HepG2 (cell line): ENCODE data around the gene PTPA. TPM values are rescaled to one million over a fixed set of nuclear protein-coding genes. Genes with fewer than 3 reads are reported as not detected.
A peak's percentile ranks its signal among the peaks of the same experiment; 100 is the strongest.

Source experiments
- ATF7 ChIP-seq, 2 experiments: fragments of 450-650 bp in 1 of 2; sonication (generic) in 1 of 2; formaldehyde crosslinking in 1 of 2; IDR thresholded peaks; 2 replicates each; pipeline versions ENCODE4 v1.4.0 to v1.6.1; 2016 to 2020; ENCODE audit warnings: antibody characterized with exemption in 1 of 2, mild to moderate bottlenecking in 1 of 2, missing genetic modification reagents in 1 of 2
- CHD4 ChIP-seq: fragments of 200-600 bp; sonication (generic); IDR thresholded peaks from 2 replicates; pipeline ENCODE4 v1.7.0; 2017; ENCODE audit warnings: mild to moderate bottlenecking, low read length, borderline replicate concordance
- ESRRA ChIP-seq: sonication (generic); formaldehyde crosslinking; IDR thresholded peaks from 2 replicates; pipeline ENCODE4 v1.5.1; 2020; ENCODE audit warnings: mild to moderate bottlenecking, low read depth, missing genetic modification reagents
- GATA4 ChIP-seq: sonication (generic); IDR thresholded peaks from 2 replicates; pipeline ENCODE4 v1.6.1; 2016; ENCODE audit warnings: antibody characterized with exemption, low read depth, borderline replicate concordance
- HOXA3 ChIP-seq: sonication (generic); formaldehyde crosslinking; IDR thresholded peaks from 2 replicates; pipeline ENCODE4 v1.5.0; 2020; ENCODE audit warnings: missing genetic modification reagents
- HOXD1 ChIP-seq: sonication (generic); formaldehyde crosslinking; IDR thresholded peaks from 2 replicates; pipeline ENCODE4 v1.5.0; 2020; ENCODE audit warnings: missing genetic modification reagents
- IKZF4 ChIP-seq: sonication (generic); formaldehyde crosslinking; IDR thresholded peaks from 2 replicates; pipeline ENCODE4 v1.5.1; 2020; ENCODE audit warnings: borderline replicate concordance, mild to moderate bottlenecking, low read depth, missing genetic modification reagents; ENCODE audit errors: not compliant biosample characterization
- KAT8 ChIP-seq: IDR thresholded peaks from 2 replicates; pipeline ENCODE4 v1.6.1; 2016; ENCODE audit warnings: missing genetic modification reagents, missing compliant biosample characterization
- NFIB ChIP-seq: sonication (generic); formaldehyde crosslinking; IDR thresholded peaks from 2 replicates; pipeline ENCODE4 v1.9.0; 2021; ENCODE audit warnings: missing genetic modification reagents, mild to moderate bottlenecking, borderline replicate concordance
- PCBP2 ChIP-seq: fragments of 200-400 bp; formaldehyde crosslinking; optimal IDR thresholded peaks from 2 replicates; pipeline ENCODE3; 2018; ENCODE audit warnings: low read length, low read depth; ENCODE audit not compliant: poor library complexity, severe bottlenecking
- SNAI1 ChIP-seq: sonication (generic); formaldehyde crosslinking; IDR thresholded peaks from 2 replicates; pipeline ENCODE4 v1.5.0; 2020; ENCODE audit warnings: mild to moderate bottlenecking, missing genetic modification reagents, borderline replicate concordance
- TBX3 ChIP-seq: fragments of 450-650 bp; IDR thresholded peaks from 2 replicates; pipeline ENCODE4 v1.6.1; 2017; ENCODE audit warnings: antibody characterized with exemption, mild to moderate bottlenecking, inconsistent platforms, borderline replicate concordance
- TCF12 ChIP-seq, 2 experiments: fragments of 450-650 bp in 1 of 2; sonication (generic) in 1 of 2; formaldehyde crosslinking in 1 of 2; IDR thresholded peaks; 2 replicates each; pipeline versions ENCODE4 v1.6.1 to v1.8.0; 2017 to 2022; ENCODE audit warnings: antibody characterized with exemption in 1 of 2, mild to moderate bottlenecking in 1 of 2, missing genetic modification reagents in 1 of 2, moderate library complexity in 1 of 2
- ZBTB42 ChIP-seq: sonication (generic); formaldehyde crosslinking; IDR thresholded peaks from 2 replicates; pipeline ENCODE4 v1.5.0; 2020; ENCODE audit warnings: mild to moderate bottlenecking, missing genetic modification reagents
- ZFYVE20 ChIP-seq: sonication (generic); formaldehyde crosslinking; IDR thresholded peaks from 2 replicates; pipeline ENCODE4 v1.8.0; 2023; ENCODE audit warnings: low read depth, mild to moderate bottlenecking, moderate library complexity, missing genetic modification reagents, borderline replicate concordance
- ZNF17 ChIP-seq: sonication (generic); formaldehyde crosslinking; IDR thresholded peaks from 2 replicates; pipeline ENCODE4 v1.5.0; 2020; ENCODE audit warnings: mild to moderate bottlenecking, missing genetic modification reagents
- ZNF20 ChIP-seq: sonication (generic); formaldehyde crosslinking; IDR thresholded peaks from 2 replicates; pipeline ENCODE4 v1.4.0; 2020; ENCODE audit warnings: mild to moderate bottlenecking, moderate library complexity, missing genetic modification reagents
- ZNF251 ChIP-seq: sonication (generic); formaldehyde crosslinking; IDR thresholded peaks from 2 replicates; pipeline ENCODE4 v1.9.0; 2021; ENCODE audit warnings: mild to moderate bottlenecking, missing genetic modification reagents
- ZNF292 ChIP-seq: sonication (generic); formaldehyde crosslinking; IDR thresholded peaks from 2 replicates; pipeline ENCODE4 v1.8.1; 2022; ENCODE audit warnings: mild to moderate bottlenecking, low read depth, missing genetic modification reagents, borderline replicate concordance
- ZNF34 ChIP-seq: sonication (generic); formaldehyde crosslinking; IDR thresholded peaks from 2 replicates; pipeline ENCODE4 v1.4.0; 2020; ENCODE audit warnings: mild to moderate bottlenecking, missing genetic modification reagents, borderline replicate concordance
- ZNF619 ChIP-seq: sonication (generic); formaldehyde crosslinking; IDR thresholded peaks from 2 replicates; pipeline ENCODE4 v1.4.0; 2020; ENCODE audit warnings: mild to moderate bottlenecking, missing genetic modification reagents
- ZNF780A ChIP-seq: sonication (generic); formaldehyde crosslinking; IDR thresholded peaks from 2 replicates; pipeline ENCODE4 v1.8.0; 2022; ENCODE audit warnings: mild to moderate bottlenecking, missing genetic modification reagents, moderate library complexity
- ZSCAN21 ChIP-seq: sonication (generic); formaldehyde crosslinking; IDR thresholded peaks from 2 replicates; pipeline ENCODE4 v1.8.0; 2022; ENCODE audit warnings: mild to moderate bottlenecking, missing genetic modification reagents, moderate library complexity, borderline replicate concordance
- ZSCAN9 ChIP-seq: IDR thresholded peaks from 2 replicates; pipeline ENCODE4 v1.6.1; 2016; ENCODE audit warnings: borderline replicate concordance
- polyA plus RNA-seq, 8 experiments: library from polyadenylated mRNA; depleted of rRNA in 3 of 8; stranded (reverse) in 7 of 8; unstranded in 1 of 8; fragments of >200 nt; fragmentation: Illumina TruSeq in 4 of 8; extraction: Trizol in 4 of 8; gene quantifications; 2 replicates each; pipeline versions ENCODE4 v1.2.1 to v1.2.3, GENCODE V29; 2011 to 2016; ENCODE audit warnings: low read depth in 4 of 8, missing spikeins in 1 of 8, mixed read lengths in 1 of 8; ENCODE audit not compliant: insufficient read depth in 1 of 8
- total RNA-seq, 5 experiments: library from RNA; depleted of rRNA; stranded (reverse); fragments of >200 nt; fragmentation: Illumina TruSeq; extraction: Trizol; gene quantifications; 2 replicates each; pipeline ENCODE4 v1.2.3, GENCODE V29; 2016; ENCODE audit warnings: low read depth in 1 of 5
- TF ChIP-seq, protein P1 (sequence below): sonication (generic); formaldehyde crosslinking; IDR thresholded peaks from 2 replicates; pipeline ENCODE4 v1.4.0; 2020; ENCODE audit warnings: missing genetic modification reagents, borderline replicate concordance
- TF ChIP-seq, protein P2 (sequence below), 2 experiments: sonication (generic) in 1 of 2; formaldehyde crosslinking in 1 of 2; IDR thresholded peaks; 2 replicates each; pipeline versions ENCODE4 v1.4.0 to v1.6.1; 2018 to 2020; ENCODE audit warnings: missing genetic modification reagents in 2 of 2, borderline replicate concordance in 1 of 2, low read depth in 1 of 2, mild to moderate bottlenecking in 1 of 2, missing biosample characterization in 1 of 2
- TF ChIP-seq, protein P3 (sequence below): sonication (generic); formaldehyde crosslinking; IDR thresholded peaks from 2 replicates; pipeline ENCODE4 v1.4.0; 2020; ENCODE audit warnings: mild to moderate bottlenecking, missing genetic modification reagents

Gene PTPA
- total and polyA plus RNA-seq, 2 of the 13 experiments (the other 11 are each of a cell fraction or from before 2014, with no cell fraction given) = 79.3 to 105 TPM

DNA sequence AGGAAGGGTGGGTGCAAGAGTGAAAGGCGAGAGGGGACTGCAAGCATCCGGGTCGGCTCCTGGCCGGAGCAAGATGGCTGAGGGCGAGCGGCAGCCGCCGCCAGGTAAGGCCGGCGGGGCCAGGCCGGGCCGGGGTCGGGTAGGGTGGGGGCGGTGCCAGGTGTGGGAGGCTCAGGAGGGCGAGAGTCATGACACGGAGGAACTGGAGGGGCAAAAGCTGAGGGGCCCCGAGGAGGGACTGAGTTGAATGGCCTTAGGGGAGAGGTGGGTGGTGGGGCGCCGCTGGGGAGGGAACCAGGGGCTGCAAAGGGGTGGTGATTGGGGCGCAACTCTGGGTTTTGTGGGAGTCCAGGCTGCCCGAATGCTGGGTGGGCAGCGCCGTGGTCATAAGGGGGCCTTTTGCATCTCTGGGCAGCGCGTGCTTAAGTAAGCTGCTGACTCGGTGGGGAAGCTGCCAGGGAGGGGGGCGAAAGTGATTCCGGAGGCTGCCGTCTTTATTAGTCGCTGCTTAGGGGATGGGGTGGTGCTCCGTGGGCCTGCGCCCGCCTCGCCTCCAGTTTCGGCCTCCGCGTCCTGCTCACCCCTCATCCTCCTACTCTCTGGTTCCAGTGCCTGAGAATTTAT lies 425 bp downstream of the PTPA start (continued):
- TF ChIP-seq, protein P1, sequence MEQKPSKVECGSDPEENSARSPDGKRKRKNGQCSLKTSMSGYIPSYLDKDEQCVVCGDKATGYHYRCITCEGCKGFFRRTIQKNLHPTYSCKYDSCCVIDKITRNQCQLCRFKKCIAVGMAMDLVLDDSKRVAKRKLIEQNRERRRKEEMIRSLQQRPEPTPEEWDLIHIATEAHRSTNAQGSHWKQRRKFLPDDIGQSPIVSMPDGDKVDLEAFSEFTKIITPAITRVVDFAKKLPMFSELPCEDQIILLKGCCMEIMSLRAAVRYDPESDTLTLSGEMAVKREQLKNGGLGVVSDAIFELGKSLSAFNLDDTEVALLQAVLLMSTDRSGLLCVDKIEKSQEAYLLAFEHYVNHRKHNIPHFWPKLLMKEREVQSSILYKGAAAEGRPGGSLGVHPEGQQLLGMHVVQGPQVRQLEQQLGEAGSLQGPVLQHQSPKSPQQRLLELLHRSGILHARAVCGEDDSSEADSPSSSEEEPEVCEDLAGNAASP (CRISPR knock-in tag) = no peak
- no peak for TF ChIP-seq HOXA3
- TF ChIP-seq ZNF780A (CRISPR knock-in tag) = no peak
- TF ChIP-seq, protein P2, sequence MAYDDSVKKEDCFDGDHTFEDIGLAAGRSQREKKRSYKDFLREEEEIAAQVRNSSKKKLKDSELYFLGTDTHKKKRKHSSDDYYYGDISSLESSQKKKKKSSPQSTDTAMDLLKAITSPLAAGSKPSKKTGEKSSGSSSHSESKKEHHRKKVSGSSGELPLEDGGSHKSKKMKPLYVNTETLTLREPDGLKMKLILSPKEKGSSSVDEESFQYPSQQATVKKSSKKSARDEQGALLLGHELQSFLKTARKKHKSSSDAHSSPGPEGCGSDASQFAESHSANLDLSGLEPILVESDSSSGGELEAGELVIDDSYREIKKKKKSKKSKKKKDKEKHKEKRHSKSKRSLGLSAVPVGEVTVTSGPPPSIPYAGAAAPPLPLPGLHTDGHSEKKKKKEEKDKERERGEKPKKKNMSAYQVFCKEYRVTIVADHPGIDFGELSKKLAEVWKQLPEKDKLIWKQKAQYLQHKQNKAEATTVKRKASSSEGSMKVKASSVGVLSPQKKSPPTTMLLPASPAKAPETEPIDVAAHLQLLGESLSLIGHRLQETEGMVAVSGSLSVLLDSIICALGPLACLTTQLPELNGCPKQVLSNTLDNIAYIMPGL (CRISPR knock-in tag; IDR thresholded peaks at IDR 0.05; ENCODE audit: borderline replicate concordance in 1 of 2, low read depth in 1 of 2) = peak; percentile 4 to 74; a peak in 2 of 4 replicates
- TF ChIP-seq SNAI1 (CRISPR knock-in tag) = no peak; the same call in 1 of the 2 replicates
- TF ChIP-seq ESRRA (CRISPR knock-in tag) = 0 out of 2 replicates have a peak, but pooled peaks have one; percentile 12
- TF ChIP-seq ZSCAN21 (CRISPR knock-in tag) = 0 out of 2 replicates have a peak, but pooled peaks have one; percentile 3
- TF ChIP-seq PCBP2 = no peak
- no peak for TF ChIP-seq KAT8 (CRISPR knock-in tag)
- TF ChIP-seq ZNF34 (CRISPR knock-in tag) = no peak
- TF ChIP-seq ZBTB42 (CRISPR knock-in tag) = no peak
- TF ChIP-seq TBX3 = no peak
- no peak for TF ChIP-seq ZNF20 (CRISPR knock-in tag)
- no peak for TF ChIP-seq NFIB (CRISPR knock-in tag)
- no peak for TF ChIP-seq CHD4
- no peak for TF ChIP-seq ZFYVE20 (CRISPR knock-in tag)
- TF ChIP-seq HOXD1 = 0 out of 2 replicates have a peak, but pooled peaks have one; percentile 38
- TF ChIP-seq, protein P3, sequence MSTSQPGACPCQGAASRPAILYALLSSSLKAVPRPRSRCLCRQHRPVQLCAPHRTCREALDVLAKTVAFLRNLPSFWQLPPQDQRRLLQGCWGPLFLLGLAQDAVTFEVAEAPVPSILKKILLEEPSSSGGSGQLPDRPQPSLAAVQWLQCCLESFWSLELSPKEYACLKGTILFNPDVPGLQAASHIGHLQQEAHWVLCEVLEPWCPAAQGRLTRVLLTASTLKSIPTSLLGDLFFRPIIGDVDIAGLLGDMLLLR = no peak
- TF ChIP-seq ATF7 (IDR thresholded peaks at IDR 0.05) = no peak
- no peak for TF ChIP-seq ATF7 (CRISPR knock-in tag; IDR thresholded peaks at IDR 0.05)
- no peak for TF ChIP-seq ZNF17 (CRISPR knock-in tag)
- TF ChIP-seq GATA4 = no peak
- no peak for TF ChIP-seq ZSCAN9 (CRISPR knock-in tag)
- TF ChIP-seq ZNF619 = no peak
- no peak for TF ChIP-seq IKZF4 (CRISPR knock-in tag)
- TF ChIP-seq TCF12 (IDR thresholded peaks at IDR 0.05) = no peak
- no peak for TF ChIP-seq TCF12 (CRISPR knock-in tag; IDR thresholded peaks at IDR 0.05)
- no peak for TF ChIP-seq ZNF292 (CRISPR knock-in tag)
- TF ChIP-seq ZNF251 (CRISPR knock-in tag) = no peak
